Esophagus muscularis mucosa (tissue), 4 donors: Measurements from ENCODE around the gene PCDHGA1.

Source experiments
- EP300 ChIP-seq: sonication (generic); formaldehyde crosslinking; IDR thresholded peaks from one replicate; pipeline ENCODE4 v1.6.1; 2017; ENCODE audit warnings: antibody characterized with exemption
- POLR2AphosphoS5 ChIP-seq, 2 donors: sonication (generic); formaldehyde crosslinking; IDR thresholded peaks; one replicate each; pipeline ENCODE4 v1.6.1; 2017; ENCODE audit warnings: antibody characterized with exemption in 2 of 2
- TF ChIP-seq, protein P1 (sequence below), 3 experiments: fragments of 200-600 bp in 2 of 3; fragments of 450-650 bp in 1 of 3; sonication (generic) in 2 of 3; IDR thresholded peaks; one replicate each; pipeline ENCODE4 v1.5.1; 2017 to 2019; ENCODE audit warnings: antibody characterized with exemption in 3 of 3, mild to moderate bottlenecking in 2 of 3, moderate library complexity in 1 of 3

DNA sequence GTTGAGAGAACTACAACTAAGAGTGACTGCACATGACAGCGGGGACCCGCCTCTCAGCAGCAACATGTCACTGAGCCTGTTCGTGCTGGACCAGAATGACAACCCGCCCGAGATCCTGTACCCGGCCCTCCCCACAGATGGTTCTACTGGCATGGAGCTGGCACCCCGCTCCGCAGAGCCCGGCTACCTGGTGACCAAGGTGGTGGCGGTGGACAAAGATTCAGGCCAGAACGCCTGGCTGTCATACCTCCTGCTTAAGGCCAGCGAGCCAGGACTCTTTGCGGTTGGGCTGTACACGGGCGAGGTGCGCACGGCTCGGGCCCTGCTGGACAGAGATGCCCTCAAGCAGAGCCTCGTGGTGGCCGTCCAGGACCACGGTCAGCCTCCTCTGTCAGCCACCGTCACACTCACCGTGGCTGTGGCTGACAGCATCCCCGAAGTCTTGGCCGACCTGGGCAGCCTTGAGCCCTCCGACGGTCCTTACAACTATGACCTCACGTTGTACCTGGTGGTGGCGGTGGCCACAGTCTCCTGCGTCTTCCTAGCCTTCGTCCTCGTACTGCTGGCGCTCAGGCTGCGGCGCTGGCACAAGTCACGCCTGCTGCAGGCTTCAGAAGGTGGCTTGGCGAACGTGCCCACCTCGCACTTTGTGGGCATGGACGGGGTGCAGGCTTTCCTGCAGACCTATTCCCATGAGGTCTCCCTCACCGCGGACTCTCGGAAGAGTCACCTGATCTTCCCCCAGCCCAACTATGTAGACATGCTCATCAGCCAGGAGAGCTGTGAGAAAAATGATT, 54.4 kb downstream of the PCDHGA1 start:
- TF ChIP-seq, protein P1, sequence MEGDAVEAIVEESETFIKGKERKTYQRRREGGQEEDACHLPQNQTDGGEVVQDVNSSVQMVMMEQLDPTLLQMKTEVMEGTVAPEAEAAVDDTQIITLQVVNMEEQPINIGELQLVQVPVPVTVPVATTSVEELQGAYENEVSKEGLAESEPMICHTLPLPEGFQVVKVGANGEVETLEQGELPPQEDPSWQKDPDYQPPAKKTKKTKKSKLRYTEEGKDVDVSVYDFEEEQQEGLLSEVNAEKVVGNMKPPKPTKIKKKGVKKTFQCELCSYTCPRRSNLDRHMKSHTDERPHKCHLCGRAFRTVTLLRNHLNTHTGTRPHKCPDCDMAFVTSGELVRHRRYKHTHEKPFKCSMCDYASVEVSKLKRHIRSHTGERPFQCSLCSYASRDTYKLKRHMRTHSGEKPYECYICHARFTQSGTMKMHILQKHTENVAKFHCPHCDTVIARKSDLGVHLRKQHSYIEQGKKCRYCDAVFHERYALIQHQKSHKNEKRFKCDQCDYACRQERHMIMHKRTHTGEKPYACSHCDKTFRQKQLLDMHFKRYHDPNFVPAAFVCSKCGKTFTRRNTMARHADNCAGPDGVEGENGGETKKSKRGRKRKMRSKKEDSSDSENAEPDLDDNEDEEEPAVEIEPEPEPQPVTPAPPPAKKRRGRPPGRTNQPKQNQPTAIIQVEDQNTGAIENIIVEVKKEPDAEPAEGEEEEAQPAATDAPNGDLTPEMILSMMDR (IDR thresholded peaks at IDR 0.05) = no peak
- TF ChIP-seq EP300 (no peak), POLR2AphosphoS5 (IDR thresholded peaks at IDR 0.05) (no peak)
